NCI-H128 (cell line): ENCODE measurements around the gene FOSL1.
"Not testable (repeated sequence)": the region's sequence is repeated elsewhere in the genome, so short reads cannot be mapped to it uniquely, and the experiment has no call there.

Experiments used
- DNase-seq: peaks from one replicate; lab custom pipeline; 2025; ENCODE audit not compliant: unreplicated experiment; lab: John Stamatoyannopoulos, UW

The FOSL1 gene

DNA sequence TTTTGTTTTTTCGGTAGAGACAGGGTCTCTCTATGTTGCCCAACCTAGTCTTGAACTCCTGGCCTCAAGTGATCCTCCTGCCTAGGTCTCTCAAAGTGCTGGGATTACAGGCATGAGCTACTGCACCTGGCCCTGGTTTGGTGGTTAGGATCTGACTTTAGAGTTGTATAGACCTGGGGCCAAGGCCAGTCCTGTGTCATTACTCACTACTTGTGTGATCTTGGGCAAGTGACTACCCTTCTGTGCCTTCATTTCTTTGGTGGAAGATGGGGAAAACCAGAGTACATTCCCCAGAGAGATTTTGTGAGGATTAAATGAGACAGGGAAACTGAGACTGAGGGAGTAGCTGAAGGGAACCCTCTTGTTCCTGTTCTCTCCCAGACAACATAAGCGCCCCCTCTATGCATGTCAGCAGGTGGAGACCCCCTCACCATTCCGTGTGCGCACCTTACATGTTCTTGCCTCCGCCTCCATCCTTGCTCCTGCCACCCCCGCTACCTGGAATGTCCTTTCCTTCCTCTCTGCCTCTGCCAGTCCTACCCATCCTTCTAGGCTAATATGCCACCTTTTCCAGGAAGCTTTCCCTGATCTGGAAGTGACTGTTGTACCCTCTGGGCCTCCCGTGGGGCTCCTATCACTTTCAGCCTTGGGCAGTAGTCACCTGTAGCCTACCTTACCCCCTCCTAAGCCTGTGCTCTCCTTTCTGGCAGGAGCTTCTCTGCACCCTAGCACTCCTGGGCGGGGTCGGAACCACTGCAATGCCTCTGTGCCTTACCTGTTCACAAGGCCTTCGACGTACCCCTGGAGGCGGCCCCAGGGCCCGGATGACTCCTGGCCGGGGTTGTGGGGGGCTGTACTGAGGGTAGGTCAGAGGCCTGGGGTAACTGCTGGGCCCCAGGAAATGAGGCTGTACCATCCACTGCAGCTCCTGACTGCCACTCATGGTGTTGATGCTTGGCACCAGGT is 3.9 kb downstream of the FOSL1 start:
- no peak for DNase-seq

DNA sequence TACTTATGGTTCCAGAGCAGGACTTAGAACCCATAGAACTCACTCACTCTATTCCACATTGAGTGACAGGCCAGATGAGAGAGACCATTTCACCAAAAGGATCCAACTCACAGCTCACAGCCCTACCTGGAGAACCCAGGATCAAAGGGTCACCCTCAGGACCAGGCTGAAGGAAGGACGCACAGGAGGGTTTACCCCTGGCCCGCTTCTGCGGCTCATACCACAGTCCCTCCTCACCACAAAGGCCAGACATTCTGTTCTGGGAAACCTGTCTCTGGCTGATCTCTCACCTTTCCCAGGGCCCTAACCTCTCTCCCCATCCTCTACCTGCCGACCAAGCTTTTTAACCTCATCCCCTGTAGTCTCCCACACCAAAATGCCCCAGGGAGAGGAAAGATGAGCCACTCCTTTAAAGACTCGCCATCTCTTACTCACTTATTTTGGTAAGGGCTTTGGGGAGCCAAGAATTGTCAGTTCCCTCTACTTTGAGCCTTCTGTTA is 4.7 kb downstream of the FOSL1 start:
- no peak for DNase-seq

DNA sequence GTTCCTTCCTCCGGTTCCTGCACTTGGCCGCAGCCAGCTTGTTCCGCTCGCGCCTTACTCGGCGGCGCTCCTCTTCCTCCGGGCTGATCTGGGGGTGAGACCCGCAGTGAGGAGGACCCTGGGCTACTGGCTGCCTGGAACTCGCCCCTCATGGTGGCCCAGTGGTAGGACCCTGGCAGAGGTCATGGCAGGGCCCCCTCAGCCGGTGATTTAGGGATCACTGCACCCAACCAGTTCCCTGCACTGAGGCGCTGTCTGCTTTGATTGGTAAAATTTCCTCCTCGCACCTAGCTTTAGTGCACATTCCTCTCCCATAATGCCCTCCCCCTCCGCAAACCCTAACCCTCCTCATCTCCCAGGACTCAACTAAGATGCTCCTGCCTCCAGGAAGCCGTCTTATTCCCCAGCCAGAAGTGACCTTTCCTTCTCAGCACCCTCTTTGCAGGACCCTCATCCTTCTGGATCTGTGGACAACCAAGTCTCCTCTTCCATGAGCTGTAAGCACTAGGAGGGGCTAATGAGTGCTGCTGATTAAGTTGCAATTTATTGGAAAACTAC is 6.1 kb downstream of the FOSL1 start:
- no peak for DNase-seq

DNA sequence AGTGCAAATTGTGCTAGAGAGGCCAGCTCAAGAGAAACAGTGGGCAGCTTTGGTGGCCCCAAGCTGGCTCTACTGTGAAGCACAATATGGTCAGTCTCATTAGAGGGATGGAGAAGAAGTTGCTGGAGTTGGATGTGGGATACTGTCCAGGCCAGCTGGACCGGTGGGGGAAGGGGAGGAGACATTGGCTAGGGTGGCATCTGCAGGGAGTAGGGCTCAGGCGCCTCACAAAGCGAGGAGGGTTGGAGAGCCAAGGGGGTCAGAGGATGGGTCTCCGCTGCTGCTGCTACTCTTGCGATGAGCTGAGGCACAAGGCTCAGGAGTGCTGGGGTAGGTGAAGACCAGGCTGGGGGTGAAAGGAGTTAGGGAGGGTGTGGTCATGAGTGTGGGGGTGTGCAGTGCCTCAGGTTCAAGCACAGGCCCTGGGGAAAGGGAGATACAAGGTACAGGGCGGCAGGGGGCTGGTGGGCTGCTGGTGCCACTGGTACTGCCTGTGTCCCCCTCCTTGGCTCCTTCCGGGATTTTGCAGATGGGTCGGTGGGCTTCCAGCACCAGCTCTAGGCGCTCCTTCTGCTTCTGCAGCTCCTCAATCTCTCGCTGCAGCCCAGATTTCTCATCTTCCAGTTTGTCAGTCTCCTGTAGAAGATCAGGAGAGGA is 7.4 kb downstream of the FOSL1 start:
- no peak for DNase-seq

DNA sequence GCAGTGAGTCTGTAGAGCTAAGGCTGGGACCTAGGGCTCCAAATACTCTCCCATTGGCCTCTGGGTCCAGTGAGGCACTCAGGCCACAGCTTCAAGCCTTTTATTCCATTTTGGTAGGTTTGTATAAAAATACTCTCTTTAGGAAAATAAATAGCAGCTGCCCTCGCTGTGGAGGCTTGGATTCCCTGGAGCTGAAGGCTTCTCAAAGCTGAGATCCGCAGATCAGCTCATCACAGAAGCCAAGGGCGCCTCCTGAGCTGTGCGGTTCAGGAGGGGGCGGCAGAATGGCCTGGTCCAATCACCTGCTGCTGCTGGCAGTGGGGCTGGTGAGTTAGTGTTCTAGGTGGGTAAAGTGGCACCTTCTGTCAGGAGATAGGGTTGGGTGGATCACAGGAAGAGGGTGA is 8.0 kb downstream of the FOSL1 start:
- not testable (repeated sequence) for DNase-seq

DNA sequence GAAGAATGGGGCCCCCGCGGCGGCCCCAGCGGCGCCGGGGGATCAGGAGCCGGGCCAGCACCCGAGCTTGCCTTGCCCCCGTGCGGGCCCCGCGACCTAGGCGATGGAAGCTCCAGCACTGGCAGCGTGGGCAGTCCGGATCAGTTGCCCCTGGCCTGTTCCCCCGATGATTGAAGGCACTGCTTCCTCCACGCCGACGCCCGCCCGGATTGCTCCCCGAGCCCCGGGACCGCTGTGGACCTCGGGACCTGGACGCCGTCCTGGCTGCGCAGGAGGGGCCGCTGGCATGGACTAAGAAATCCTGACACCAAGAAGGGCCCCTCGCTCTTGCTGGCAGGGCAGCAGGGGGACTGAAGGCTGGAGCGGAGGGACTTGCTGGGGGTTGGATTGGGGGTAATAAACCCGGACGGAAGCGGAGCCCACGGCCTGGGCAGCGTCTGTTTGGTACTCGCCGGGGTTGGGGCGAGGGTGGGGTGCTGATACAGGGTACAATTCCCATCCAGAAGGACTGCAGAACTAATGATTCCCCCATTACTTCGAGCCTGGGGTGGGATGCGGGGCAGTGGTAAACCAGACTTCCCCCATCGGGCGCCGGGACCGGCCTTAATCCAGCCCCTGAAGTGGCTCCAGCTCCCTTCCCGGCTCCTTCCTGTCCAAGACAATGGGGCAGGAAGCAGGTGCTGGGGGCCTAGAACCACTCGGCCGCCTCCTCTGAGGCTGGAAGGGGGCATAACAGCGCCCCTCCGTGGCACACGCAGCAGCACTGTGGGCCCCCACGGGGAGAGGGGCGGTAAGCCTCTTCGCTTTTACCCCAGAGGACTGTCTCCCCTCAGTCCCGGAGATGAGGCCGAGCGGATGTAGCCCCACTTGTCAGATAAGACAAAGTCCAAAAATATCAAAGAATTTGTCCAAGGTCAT is 8.7 kb downstream of the FOSL1 start:
- DNase-seq: no peak

DNA sequence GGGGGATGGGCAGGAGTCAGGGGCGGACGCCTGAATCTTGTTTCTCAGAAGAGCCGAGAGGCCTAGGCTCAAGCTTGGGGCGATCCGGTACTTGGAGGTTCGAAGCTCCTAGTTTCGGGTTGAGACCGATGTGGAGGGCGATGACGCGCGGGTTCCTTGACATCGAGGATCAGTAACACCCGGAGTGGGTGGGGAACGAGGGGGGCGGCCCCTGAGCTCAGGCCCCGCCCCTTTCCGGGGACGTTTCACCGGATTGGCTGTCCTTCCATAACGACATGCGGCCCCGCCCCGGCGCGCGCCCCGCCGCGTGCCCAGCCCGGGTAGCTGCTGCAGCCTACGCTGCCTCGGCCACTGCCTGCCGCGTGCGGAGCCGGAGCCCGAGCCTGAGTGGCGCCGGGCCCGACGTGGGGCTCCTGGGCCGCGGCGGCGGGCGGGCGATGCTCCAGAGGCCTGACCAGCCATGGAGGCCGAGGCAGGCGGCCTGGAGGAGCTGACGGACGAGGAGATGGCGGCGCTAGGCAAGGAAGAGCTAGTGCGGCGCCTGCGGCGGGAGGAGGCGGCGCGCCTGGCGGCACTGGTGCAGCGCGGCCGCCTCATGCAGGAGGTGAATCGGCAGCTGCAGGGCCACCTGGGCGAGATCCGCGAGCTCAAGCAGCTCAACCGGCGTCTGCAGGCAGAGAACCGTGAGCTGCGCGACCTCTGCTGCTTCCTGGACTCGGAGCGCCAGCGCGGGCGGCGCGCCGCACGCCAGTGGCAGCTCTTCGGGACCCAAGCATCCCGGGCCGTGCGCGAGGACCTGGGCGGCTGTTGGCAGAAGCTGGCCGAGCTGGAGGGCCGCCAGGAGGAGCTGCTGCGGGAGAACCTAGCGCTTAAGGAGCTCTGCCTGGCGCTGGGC is 9.6 kb downstream of the FOSL1 start, which contains the start of gene CCDC85B:
TSS of gene CCDC85B (plus strand) at position 350 of the 895 bp plus-strand sequence. CDS start at position 461, 111 bp downstream.
- peak; percentile 85 for DNase-seq

DNA sequence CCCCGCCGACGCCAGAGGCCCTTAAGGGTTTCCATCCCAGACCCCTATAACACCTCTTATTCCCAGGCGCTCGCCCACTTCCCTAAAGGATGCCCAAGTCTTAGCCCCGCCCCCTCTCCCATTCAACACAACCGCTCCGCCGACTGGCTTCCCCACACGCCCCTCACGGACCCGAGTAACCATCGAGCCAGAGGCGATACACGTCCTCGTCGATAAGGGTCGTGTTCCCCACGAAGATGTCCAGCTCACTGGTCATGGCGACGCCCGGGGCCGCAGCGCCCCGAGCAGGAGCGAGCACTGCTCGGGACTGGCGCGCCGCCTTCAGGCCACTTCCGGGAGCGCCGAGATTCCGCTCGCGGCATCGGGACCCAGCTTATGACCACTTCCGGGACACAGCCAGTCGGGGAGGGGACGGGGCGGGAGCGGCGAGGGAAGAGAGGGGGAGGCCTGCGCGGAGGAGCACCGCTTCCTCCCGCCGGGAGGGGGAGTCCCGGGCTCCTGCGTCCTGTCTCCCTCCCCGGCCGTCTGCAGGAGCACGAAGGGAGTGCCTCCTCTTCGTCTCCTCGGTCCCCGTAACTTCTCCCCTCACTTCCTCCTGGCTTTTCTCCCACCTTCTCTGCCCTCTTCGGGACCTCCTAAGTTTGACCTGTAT is 11.9 kb downstream of the FOSL1 start, which contains the start of gene FIBP:
TSS of gene FIBP (minus strand) at position 309 of the 652 bp plus-strand sequence. CDS start at position 256, 53 bp downstream.
- peak; percentile 83 for DNase-seq

DNA sequence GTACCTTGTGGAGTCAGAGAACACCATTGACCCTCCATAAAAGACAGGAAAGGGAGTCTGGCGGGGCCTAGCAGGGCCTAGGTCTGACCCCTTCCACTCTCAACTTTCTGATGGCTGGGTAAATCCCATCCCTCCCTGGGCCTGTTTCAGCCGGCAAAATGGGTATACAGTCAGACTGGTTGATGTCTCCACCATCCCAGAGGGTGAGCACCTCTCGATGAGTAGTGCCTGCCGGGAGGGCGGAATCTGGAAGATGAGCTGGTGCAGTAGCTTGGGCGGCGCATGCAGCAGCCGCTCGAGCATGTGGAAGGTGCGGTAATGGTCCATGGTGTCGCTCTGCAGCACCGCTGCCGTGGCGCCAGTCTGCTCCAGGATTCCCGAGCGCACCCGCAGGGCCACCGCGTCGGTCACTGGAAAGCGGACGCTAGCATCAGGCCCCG is 12.4 kb downstream of the FOSL1 start:
- no peak for DNase-seq

DNA sequence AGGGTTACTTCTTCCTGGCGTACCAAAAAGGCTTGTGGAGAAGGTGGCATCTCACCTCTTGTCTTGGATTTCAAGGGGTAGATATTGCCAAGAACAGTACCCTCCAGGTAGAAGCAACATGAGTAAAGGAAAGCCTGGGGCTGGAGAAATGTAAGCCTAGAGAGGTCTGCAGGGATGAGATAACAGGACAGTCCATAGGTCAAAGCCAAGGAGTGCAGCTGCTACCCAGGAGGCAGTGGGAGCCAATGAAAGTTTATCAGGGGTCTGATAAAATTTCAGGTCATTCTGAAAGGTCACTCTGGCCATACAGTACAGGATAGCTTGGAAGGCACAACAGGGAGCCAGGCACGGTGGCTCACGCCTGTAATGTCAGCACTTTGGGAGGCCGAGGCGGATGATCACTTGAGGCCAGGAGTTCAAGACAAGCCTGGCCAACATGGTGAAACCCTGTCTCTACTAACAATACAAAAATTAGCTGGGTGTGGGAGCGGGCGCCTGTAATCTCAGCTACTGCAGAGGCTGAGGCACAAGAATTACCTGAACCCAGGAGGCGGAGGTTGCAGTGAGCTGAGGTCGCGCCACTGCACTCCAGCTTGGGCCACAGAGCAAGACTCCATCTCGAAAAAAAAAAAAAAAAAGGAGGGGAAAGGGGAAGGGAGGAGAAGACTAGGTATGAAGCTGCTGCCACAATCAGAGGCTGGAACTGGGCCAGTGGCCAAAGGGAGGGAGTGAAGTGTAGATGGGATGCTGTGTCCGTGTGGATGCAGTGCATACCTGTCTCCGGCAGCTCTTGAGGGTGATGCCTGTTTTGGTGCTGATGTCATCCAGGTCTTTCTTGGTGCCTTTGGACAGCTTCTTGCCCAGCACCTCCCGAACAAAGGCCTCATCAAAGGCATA is 13.1 kb downstream of the FOSL1 start:
- no peak for DNase-seq

DNA sequence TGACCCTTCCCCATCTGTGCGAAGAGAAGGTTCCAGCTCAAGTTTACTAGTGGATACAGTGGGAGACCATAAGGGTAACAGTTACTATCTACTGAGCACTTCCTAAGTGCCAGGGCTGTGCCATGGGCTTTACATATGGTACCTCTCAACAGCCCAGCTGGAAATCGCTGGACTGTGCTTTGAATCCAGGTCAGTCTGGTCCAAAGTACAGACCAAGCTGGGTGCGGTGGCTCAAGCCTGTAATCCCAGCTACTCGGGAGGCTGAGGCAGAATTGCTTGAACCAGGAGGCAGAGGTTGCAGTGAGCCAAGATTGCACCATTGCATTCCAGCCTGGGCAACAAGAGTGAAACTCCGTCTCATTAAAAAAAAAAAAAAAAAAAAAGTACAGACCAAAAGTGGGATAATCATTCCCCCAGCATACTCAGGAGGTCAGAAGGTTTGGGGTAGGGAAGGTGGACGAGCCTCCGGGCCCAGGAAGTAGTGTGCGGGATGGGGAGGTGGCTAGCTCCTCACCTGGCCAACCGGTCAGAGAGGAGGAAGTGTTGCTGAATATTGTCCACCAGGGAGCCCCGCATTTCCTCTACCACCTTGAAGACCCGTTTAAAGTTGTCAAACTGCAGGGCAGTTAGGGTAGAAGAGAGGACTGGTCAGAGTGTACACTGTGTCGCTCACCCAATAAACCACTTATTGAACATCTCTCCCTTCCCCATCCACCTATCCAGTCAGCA is 14.2 kb downstream of the FOSL1 start:
- no peak for DNase-seq

DNA sequence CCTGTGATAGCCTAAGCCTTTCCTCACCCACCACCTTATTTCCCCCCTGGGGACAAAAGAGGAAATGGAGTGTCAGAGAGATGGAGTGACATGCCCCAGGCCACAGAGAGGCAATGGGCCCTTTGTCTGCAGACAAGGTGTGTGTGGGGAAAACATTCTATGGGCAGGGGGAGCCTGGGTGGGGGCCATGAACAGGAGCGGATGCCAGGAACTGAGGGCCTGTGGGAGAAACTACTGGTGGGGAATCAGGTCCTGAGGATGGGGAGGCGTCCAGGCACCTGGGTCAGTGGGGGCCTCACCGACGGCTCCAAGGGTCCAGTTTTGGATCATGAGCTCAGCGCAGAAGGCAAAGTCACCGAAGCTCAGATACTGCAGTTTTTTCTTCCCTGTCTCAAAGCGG is 15.0 kb downstream of the FOSL1 start:
- DNase-seq: no peak

DNA sequence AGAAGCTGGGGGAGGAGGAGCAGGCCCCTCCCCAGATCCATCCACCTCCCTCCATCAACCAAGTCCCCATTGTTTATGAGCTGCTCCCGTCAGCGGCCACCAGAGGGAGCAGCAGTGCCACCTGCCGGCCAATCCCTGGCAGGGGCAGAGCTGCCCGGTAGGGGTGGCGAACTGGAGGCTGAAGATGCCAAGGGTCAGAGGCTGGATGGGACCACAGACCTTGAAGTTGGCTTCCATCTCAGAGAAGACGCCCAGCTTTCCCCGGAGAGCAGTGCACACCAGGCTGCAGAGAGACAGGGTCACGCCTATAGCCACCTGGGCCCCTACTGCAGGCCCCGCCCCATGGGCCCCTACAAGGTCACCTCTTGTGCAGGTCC is 15.5 kb downstream of the FOSL1 start:
- peak; percentile 57 for DNase-seq

DNA sequence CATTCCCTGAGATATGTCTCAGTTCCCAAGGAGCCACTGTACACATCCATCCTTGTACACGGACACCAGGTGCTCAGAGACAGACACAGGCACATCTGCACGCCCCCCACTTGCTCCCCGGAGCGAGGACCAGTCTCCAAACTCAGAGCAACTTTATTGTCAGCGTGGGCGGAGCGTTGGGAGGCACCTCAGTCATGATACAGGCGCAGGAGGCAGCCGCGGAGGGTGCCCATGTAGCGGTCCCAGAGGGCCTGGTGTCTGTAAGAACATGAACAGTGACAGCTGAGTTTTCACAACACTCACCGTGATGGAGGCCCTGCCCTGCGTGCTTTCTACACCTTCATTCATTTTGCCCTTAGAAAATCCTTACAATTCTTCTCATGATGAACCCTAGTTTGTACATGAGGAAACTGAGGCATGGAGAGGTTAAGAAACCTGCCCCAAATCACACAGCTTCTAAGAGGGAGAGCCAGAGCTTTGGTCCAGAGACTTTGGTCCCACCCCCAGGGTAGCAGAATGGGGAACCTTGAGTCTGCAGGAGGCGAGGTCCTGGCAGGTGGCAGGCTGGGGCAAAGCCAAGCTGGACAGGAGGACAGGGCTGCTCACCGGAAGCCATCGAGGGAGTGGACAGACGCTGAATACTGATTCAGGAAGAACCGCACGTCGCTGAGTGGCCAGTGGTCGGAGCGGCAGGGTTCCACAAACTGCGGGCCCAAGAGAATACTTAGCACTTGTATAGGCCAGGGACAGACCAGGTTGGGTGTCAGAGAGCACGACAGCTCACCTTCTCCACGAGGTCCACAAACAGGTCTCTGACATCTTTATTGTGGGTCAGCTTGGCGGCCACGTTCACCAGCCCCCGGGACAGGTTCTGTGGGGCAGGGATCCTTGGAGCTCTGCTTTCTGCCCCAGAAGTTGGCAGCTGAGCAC is 16.1 kb downstream of the FOSL1 start:
- no peak for DNase-seq

DNA sequence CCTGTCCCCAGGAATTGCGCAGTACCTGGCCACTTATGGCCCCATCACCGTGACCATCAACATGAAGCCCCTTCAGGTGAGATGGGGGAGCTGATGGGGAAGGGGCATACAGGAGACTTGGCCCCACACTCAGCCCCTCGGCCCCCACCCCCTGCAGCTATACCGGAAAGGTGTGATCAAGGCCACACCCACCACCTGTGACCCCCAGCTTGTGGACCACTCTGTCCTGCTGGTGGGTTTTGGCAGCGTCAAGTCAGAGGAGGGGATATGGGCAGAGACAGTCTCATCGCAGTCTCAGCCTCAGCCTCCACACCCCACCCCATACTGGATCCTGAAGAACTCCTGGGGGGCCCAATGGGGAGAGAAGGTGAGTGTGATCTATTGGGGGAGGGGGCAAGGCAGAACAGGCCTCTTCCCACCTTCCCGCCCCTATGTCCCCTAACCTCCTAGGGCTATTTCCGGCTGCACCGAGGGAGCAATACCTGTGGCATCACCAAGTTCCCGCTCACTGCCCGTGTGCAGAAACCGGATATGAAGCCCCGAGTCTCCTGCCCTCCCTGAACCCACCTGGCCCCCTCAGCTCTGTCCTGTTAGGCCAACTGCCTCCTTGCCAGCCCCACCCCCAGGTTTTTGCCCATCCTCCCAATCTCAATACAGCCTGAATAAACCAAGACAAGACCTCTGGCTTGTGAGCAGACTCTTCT is 17.0 kb downstream of the FOSL1 start:
- DNase-seq: no peak
